ENCODE measurements around the gene MORN1.
A peak's percentile ranks its signal among the peaks of the same experiment; 100 is the strongest.

Gene MORN1

DNA sequence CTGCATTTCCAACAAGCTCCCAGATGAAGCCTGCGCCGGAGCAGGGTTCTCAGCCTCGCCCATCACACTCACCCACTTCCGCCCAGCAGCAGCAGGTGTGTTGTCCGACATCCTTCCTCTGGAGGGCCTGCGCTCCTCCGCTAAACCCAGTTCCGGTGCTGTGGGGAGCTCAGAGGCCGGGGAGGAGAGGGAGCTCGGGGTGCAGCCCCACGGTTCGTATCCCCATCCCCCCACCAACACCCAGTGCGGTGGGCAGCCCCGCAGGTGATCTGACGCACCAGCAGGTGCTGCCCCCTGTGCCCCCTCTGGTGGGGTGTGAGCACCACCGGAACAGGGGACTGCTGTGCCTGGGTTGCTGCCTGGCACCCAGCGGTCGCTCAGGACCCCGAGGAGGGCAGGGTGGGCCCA lies 24.5 kb upstream of the MORN1 start:
- Histone ChIP-seq H3K36me3 (ENCODE audit: insufficient read depth, low read length) (no peaks in the 10 kb centered on the region), H3K9ac (ENCODE audit: low read depth, low read length, poor library complexity, severe bottlenecking) (peak overlapping the region; percentile 87), H3K4me1 (ENCODE audit: insufficient read depth, low read length, poor library complexity, severe bottlenecking) (peaks cover 42% of the 10 kb centered on the region), H3K4me3 (ENCODE audit: low read length, poor library complexity, severe bottlenecking) (peak overlapping the region; percentile 86), H3K9me3 (ENCODE audit: insufficient read depth, low read depth, low read length) (no peaks in the 10 kb centered on the region), H3K9me2 (replicated peaks; ENCODE audit: low read depth, low read length) (no peaks in the 10 kb centered on the region), H4K20me1 (ENCODE audit: insufficient read depth, low read length, poor library complexity, severe bottlenecking) (no peaks in the 10 kb centered on the region), H3K4me2 (ENCODE audit: low read depth, low read length, poor library complexity, severe bottlenecking) (peak overlapping the region; percentile 90), H3K27me3 (ENCODE audit: insufficient read depth, low read length, poor library complexity, severe bottlenecking) (no peaks in the 10 kb centered on the region), H2AFZ (ENCODE audit: low read length) (peak overlapping the region; percentile 2), H3F3A (ENCODE audit: low read depth) (no peaks in the 10 kb centered on the region), H3K79me2 (ENCODE audit: insufficient read depth, low read length) (peaks cover 31% of the 10 kb centered on the region)
- no peak for TF ChIP-seq EZH2phosphoT487 (IDR thresholded peaks at IDR 0.05; ENCODE audit: borderline replicate concordance)
- TF ChIP-seq, protein P1, sequence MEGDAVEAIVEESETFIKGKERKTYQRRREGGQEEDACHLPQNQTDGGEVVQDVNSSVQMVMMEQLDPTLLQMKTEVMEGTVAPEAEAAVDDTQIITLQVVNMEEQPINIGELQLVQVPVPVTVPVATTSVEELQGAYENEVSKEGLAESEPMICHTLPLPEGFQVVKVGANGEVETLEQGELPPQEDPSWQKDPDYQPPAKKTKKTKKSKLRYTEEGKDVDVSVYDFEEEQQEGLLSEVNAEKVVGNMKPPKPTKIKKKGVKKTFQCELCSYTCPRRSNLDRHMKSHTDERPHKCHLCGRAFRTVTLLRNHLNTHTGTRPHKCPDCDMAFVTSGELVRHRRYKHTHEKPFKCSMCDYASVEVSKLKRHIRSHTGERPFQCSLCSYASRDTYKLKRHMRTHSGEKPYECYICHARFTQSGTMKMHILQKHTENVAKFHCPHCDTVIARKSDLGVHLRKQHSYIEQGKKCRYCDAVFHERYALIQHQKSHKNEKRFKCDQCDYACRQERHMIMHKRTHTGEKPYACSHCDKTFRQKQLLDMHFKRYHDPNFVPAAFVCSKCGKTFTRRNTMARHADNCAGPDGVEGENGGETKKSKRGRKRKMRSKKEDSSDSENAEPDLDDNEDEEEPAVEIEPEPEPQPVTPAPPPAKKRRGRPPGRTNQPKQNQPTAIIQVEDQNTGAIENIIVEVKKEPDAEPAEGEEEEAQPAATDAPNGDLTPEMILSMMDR (conservative IDR thresholded peaks at IDR 0.05; ENCODE audit: low read length), result peak; percentile 34

DNA sequence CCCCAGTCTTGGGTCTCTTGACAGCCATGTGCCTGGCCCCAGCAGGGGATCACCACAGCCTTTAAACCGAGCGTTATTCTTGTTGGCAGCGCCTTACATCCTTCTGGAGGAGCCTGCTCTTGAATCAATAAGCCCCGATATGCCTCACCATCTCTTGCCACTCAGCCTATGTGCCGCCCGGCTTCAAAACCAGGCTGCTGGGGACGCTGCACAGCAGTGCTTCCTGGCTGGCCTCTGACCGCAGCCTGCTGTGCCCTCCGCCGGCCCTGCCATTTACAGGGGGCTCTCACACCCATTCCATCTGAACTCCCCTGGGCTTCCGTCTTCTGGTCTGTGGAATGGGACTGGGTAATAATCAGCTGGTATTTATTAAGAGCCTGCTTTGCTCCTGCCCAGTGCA lies 24.0 kb upstream of the MORN1 start:
- peaks cover 42% of the 10 kb centered on the region for H3K4me1 ChIP-seq (ENCODE audit: insufficient read depth, low read length, poor library complexity, severe bottlenecking)
- H3K27me3 ChIP-seq (ENCODE audit: insufficient read depth, low read length, poor library complexity, severe bottlenecking), result no peaks in the 10 kb centered on the region
- peaks cover 31% of the 10 kb centered on the region for H3K79me2 ChIP-seq (ENCODE audit: insufficient read depth, low read length)
- no peaks in the 10 kb centered on the region for H4K20me1 ChIP-seq (ENCODE audit: insufficient read depth, low read length, poor library complexity, severe bottlenecking)
- H3K4me2 ChIP-seq (ENCODE audit: low read depth, low read length, poor library complexity, severe bottlenecking), result peak overlapping the region; percentile 90
- peak overlapping the region; percentile 87 for H3K9ac ChIP-seq (ENCODE audit: low read depth, low read length, poor library complexity, severe bottlenecking)
- H3K9me3 ChIP-seq (ENCODE audit: insufficient read depth, low read depth, low read length), result no peaks in the 10 kb centered on the region
- TF ChIP-seq, protein P1 (conservative IDR thresholded peaks at IDR 0.05; ENCODE audit: low read length), result no peak
- no peak for TF ChIP-seq EZH2phosphoT487 (IDR thresholded peaks at IDR 0.05; ENCODE audit: borderline replicate concordance)
- H3K4me3 ChIP-seq (ENCODE audit: low read length, poor library complexity, severe bottlenecking), result peak overlapping the region; percentile 86
- H3K9me2 ChIP-seq (replicated peaks; ENCODE audit: low read depth, low read length), result no peaks in the 10 kb centered on the region
- no peaks in the 10 kb centered on the region for H3K36me3 ChIP-seq (ENCODE audit: insufficient read depth, low read length)
- no peaks in the 10 kb centered on the region for H3F3A ChIP-seq (ENCODE audit: low read depth)
- peak overlapping the region; percentile 2; the same call in 1 of the 2 replicates for H2AFZ ChIP-seq (ENCODE audit: low read length)

DNA sequence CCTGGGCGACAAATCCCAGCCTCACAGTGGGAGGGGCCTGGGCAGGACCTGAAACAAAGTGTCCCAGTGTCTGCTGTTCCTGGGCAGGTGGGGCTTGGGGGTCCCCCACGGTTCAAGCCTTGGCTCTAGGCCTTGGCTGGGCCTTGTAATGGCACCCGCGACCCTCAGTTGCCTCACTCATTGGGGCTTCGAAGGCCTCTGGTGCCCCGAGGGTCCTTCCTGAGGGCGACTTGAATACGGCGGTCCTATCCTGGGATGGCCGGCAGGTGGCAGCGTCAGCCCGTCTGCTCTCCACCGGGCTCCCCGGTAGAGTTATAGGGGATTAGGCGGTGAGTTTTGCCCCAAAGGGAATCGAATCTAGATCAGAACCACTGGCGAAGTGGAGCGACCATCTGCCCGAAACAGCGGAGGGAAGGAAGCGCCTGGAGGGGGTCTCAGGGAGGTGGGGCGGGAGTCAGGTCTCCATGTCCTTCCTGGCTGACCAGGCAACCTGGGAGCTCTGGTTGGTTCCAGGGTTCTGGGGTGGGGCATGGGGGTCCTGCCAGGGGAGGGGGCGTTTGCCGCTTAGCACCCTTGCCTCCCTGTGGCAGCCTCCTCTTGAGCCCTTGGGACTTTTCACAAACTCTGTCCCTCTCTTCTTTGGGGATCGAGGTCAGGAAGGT lies 23.1 kb upstream of the MORN1 start:
- 0 out of 2 replicates have a peak overlapping the region, but pooled peaks have one; percentile 13 for H2AFZ ChIP-seq (ENCODE audit: low read length)
- TF ChIP-seq, protein P1 (conservative IDR thresholded peaks at IDR 0.05; ENCODE audit: low read length), result peak; percentile 96
- TF ChIP-seq EZH2phosphoT487 (IDR thresholded peaks at IDR 0.05; ENCODE audit: borderline replicate concordance), result no peak
- H3K9me3 ChIP-seq (ENCODE audit: insufficient read depth, low read depth, low read length), result no peaks in the 10 kb centered on the region
- no peaks in the 10 kb centered on the region for H3F3A ChIP-seq (ENCODE audit: low read depth)
- H3K9me2 ChIP-seq (replicated peaks; ENCODE audit: low read depth, low read length), result no peaks in the 10 kb centered on the region
- H3K4me1 ChIP-seq (ENCODE audit: insufficient read depth, low read length, poor library complexity, severe bottlenecking), result peaks cover 42% of the 10 kb centered on the region
- no peaks in the 10 kb centered on the region for H4K20me1 ChIP-seq (ENCODE audit: insufficient read depth, low read length, poor library complexity, severe bottlenecking)
- H3K4me3 ChIP-seq (ENCODE audit: low read length, poor library complexity, severe bottlenecking), result peak overlapping the region; percentile 86
- no peaks in the 10 kb centered on the region for H3K27me3 ChIP-seq (ENCODE audit: insufficient read depth, low read length, poor library complexity, severe bottlenecking)
- no peaks in the 10 kb centered on the region for H3K36me3 ChIP-seq (ENCODE audit: insufficient read depth, low read length)
- H3K4me2 ChIP-seq (ENCODE audit: low read depth, low read length, poor library complexity, severe bottlenecking), result peak overlapping the region; percentile 90
- peaks cover 31% of the 10 kb centered on the region for H3K79me2 ChIP-seq (ENCODE audit: insufficient read depth, low read length)
- peak overlapping the region; percentile 87 for H3K9ac ChIP-seq (ENCODE audit: low read depth, low read length, poor library complexity, severe bottlenecking)
